ENCODE data around the gene SNRNP200.

GRCh38 chr2:96326990-96327820 lies 21.9 kb upstream of the SNRNP200 start:
- TF ChIP-seq CTCF (conservative IDR thresholded peaks at IDR 0.05; ENCODE audit: low read depth, low read length) (no peak), EZH2 (IDR thresholded peaks at IDR 0.05; ENCODE audit: borderline replicate concordance, low read depth, low read length, poor library complexity, severe bottlenecking) (no peak)
